ENCODE measurements around the gene GLB1L2. TPM values are rescaled to one million over a fixed set of nuclear protein-coding genes. Genes with fewer than 3 reads are reported as not detected.

Gene GLB1L2
- total RNA-seq, 2 donors from 2014 or later, result 2.5 to 4.1 TPM

GRCh38 chr11:134388590-134388989 is 56.8 kb downstream of the GLB1L2 start:
- no peak for ATAC-seq (ENCODE audit: insufficient number of reproducible peaks, low FRiP score, low read depth)

GRCh38 chr11:134389464-134390180 is 57.8 kb downstream of the GLB1L2 start:
- H3K9me3 ChIP-seq, result no peaks in the 10 kb centered on the region
- H3K4me1 ChIP-seq (ENCODE audit: control insufficient read depth in 1 of 2, low read depth in 2 of 2), result peaks cover 0 to 20% of the 10 kb centered on the region in 2 donors
- ATAC-seq (ENCODE audit: insufficient number of reproducible peaks, low FRiP score, low read depth), result no peak
- no peaks in the 10 kb centered on the region for H3K36me3 ChIP-seq
- TF ChIP-seq CTCF (IDR thresholded peaks at IDR 0.05), result no peak
- H3K27me3 ChIP-seq (replicated peaks; ENCODE audit: insufficient read depth), result no peaks in the 10 kb centered on the region
- no peak overlapping the region for H3K27ac ChIP-seq
- no peak overlapping the region for H3K4me3 ChIP-seq
- DNase-seq (ENCODE audit: low spot score), result no peak

More at GRCh38 chr11:134388590-134388989, 56.8 kb downstream of the GLB1L2 start:
- no peak for DNase-seq (ENCODE audit: low spot score)
- TF ChIP-seq CTCF (IDR thresholded peaks at IDR 0.05), result no peak
- no peaks in the 10 kb centered on the region for H3K27me3 ChIP-seq (replicated peaks; ENCODE audit: insufficient read depth)
- no peaks in the 10 kb centered on the region for H3K36me3 ChIP-seq
- peaks cover 0 to 13% of the 10 kb centered on the region in 2 donors for H3K4me1 ChIP-seq (ENCODE audit: control insufficient read depth in 1 of 2, low read depth in 2 of 2)
- H3K27ac ChIP-seq, result no peak overlapping the region
- no peak overlapping the region for H3K4me3 ChIP-seq
- no peaks in the 10 kb centered on the region for H3K9me3 ChIP-seq

GRCh38 chr11:134390706-134391569 is 59.1 kb downstream of the GLB1L2 start:
- H3K36me3 ChIP-seq, result no peaks in the 10 kb centered on the region
- H3K9me3 ChIP-seq, result no peaks in the 10 kb centered on the region
- no peaks in the 10 kb centered on the region for H3K27me3 ChIP-seq (replicated peaks; ENCODE audit: insufficient read depth)
- no peak for DNase-seq (ENCODE audit: low spot score)
- H3K4me1 ChIP-seq (ENCODE audit: control insufficient read depth in 1 of 2, low read depth in 2 of 2), result peaks cover 0 to 16% of the 10 kb centered on the region in 2 donors
- H3K27ac ChIP-seq, result no peak overlapping the region
- no peak for TF ChIP-seq CTCF (IDR thresholded peaks at IDR 0.05)
- no peak for ATAC-seq (ENCODE audit: insufficient number of reproducible peaks, low FRiP score, low read depth)
- H3K4me3 ChIP-seq, result no peak overlapping the region

- Histone ChIP-seq H3K4me3 (no peak overlapping the region), H3K4me1 (ENCODE audit: control insufficient read depth in 1 of 2, low read depth in 2 of 2) (peaks cover 0 to 12% of the 10 kb centered on the region in 2 donors), H3K9me3 (no peaks in the 10 kb centered on the region), H3K27me3 (replicated peaks; ENCODE audit: insufficient read depth) (no peaks in the 10 kb centered on the region), H3K27ac (no peak overlapping the region), H3K36me3 (no peaks in the 10 kb centered on the region)
- TF ChIP-seq CTCF (IDR thresholded peaks at IDR 0.05), result no peak
- no peak for ATAC-seq (ENCODE audit: insufficient number of reproducible peaks, low FRiP score, low read depth)
- DNase-seq (ENCODE audit: low spot score), result no peak
Observed at GRCh38 chr11:134391656-134392055, 59.9 kb downstream of the GLB1L2 start.

- Histone ChIP-seq H3K4me1 (ENCODE audit: control insufficient read depth in 1 of 2, low read depth in 2 of 2) (peaks cover 0 to 12% of the 10 kb centered on the region in 2 donors), H3K36me3 (no peaks in the 10 kb centered on the region), H3K27me3 (replicated peaks; ENCODE audit: insufficient read depth) (no peaks in the 10 kb centered on the region), H3K9me3 (no peaks in the 10 kb centered on the region), H3K4me3 (no peak overlapping the region), H3K27ac (no peak overlapping the region)
- no peak for ATAC-seq (ENCODE audit: insufficient number of reproducible peaks, low FRiP score, low read depth)
- TF ChIP-seq CTCF (IDR thresholded peaks at IDR 0.05), result no peak
- no peak for DNase-seq (ENCODE audit: low spot score)
Observed at GRCh38 chr11:134392953-134393615, 61.3 kb downstream of the GLB1L2 start.
